Measurements from ENCODE around the gene DNAH6.

Gene DNAH6

GRCh38 chr2:84526562-84526961, 10.3 kb downstream of the DNAH6 start:
- no peaks in the 10 kb centered on the region for H3K9me3 ChIP-seq (ENCODE audit: control insufficient read depth, low read length)
- 71% methylated on average over 1 of the region's 1 CpG for WGBS

GRCh38 chr2:84527137-84528129, 11.1 kb downstream of the DNAH6 start:
- Histone ChIP-seq H3K4me1 (ENCODE audit: control insufficient read depth, insufficient read depth, low read depth, low read length) (no peaks in the 10 kb centered on the region), H3K9ac (ENCODE audit: low read length) (peak overlapping the region; percentile 49), H3K9me3 (ENCODE audit: control insufficient read depth, low read length) (no peaks in the 10 kb centered on the region), H2BK12ac (ENCODE audit: low read length in 2 of 2) (no peak overlapping the region), H3K4ac (ENCODE audit: low read depth in 1 of 2, low read length in 2 of 2) (no peak overlapping the region), H3K79me1 (replicated peaks; ENCODE audit: low read length, poor library complexity, severe bottlenecking) (no peaks in the 10 kb centered on the region), H2BK5ac (ENCODE audit: low read depth, low read length, poor library complexity, severe bottlenecking) (no peak overlapping the region), H2AFZ (ENCODE audit: low read depth, low read length) (no peak overlapping the region), H2BK15ac (ENCODE audit: low read depth, poor library complexity, severe bottlenecking) (no peak overlapping the region), H3K27ac (ENCODE audit: low read length, poor library complexity, severe bottlenecking) (no peak overlapping the region), H3K4me3 (ENCODE audit: insufficient read depth in 1 of 2, low read depth in 1 of 2, low read length in 2 of 2) (no peak overlapping the region), H3K18ac (ENCODE audit: low read depth in 1 of 2, low read length in 2 of 2) (no peak overlapping the region), H3K4me2 (ENCODE audit: low read length, poor library complexity, severe bottlenecking) (no peak overlapping the region), H4K91ac (ENCODE audit: low read length) (no peak overlapping the region), H3K14ac (ENCODE audit: low read length in 2 of 2) (no peak overlapping the region), H2BK120ac (ENCODE audit: low read depth, low read length) (no peak overlapping the region), H2AK5ac (ENCODE audit: low read length, severe bottlenecking) (no peak overlapping the region), H3K27me3 (ENCODE audit: control insufficient read depth in 1 of 2, insufficient read depth in 1 of 2, low read length in 2 of 2) (peaks cover 0 to 3% of the 10 kb centered on the region in 2 experiments), H4K8ac (ENCODE audit: low read length) (no peak overlapping the region), H3K36me3 (ENCODE audit: control insufficient read depth in 1 of 2, insufficient read depth in 2 of 2, low read depth in 1 of 2, low read length in 2 of 2) (no peaks in the 10 kb centered on the region), H3K23ac (ENCODE audit: low read length in 2 of 2) (no peak overlapping the region)
- DNase-seq: no peak
- 80% methylated on average over 3 of the region's 4 CpGs for WGBS

More at GRCh38 chr2:84526562-84526961, 10.3 kb downstream of the DNAH6 start:
- Histone ChIP-seq H2BK15ac (ENCODE audit: low read depth, poor library complexity, severe bottlenecking) (no peak overlapping the region), H3K79me1 (replicated peaks; ENCODE audit: low read length, poor library complexity, severe bottlenecking) (no peaks in the 10 kb centered on the region), H3K4me2 (ENCODE audit: low read length, poor library complexity, severe bottlenecking) (no peak overlapping the region), H3K4me1 (ENCODE audit: control insufficient read depth, insufficient read depth, low read depth, low read length) (no peaks in the 10 kb centered on the region), H3K9ac (ENCODE audit: low read length) (peak overlapping the region; percentile 49), H3K23ac (ENCODE audit: low read length in 2 of 2) (no peak overlapping the region), H3K4ac (ENCODE audit: low read depth in 1 of 2, low read length in 2 of 2) (no peak overlapping the region), H4K91ac (ENCODE audit: low read length) (no peak overlapping the region), H3K27ac (ENCODE audit: low read length, poor library complexity, severe bottlenecking) (no peak overlapping the region), H2BK12ac (ENCODE audit: low read length in 2 of 2) (no peak overlapping the region), H3K4me3 (ENCODE audit: insufficient read depth in 1 of 2, low read depth in 1 of 2, low read length in 2 of 2) (no peak overlapping the region), H2AFZ (ENCODE audit: low read depth, low read length) (no peak overlapping the region), H4K8ac (ENCODE audit: low read length) (no peak overlapping the region), H3K14ac (ENCODE audit: low read length in 2 of 2) (no peak overlapping the region), H3K27me3 (ENCODE audit: control insufficient read depth in 1 of 2, insufficient read depth in 1 of 2, low read length in 2 of 2) (peaks cover 0 to 3% of the 10 kb centered on the region in 2 experiments), H2AK5ac (ENCODE audit: low read length, severe bottlenecking) (no peak overlapping the region), H3K18ac (ENCODE audit: low read depth in 1 of 2, low read length in 2 of 2) (no peak overlapping the region), H3K36me3 (ENCODE audit: control insufficient read depth in 1 of 2, insufficient read depth in 2 of 2, low read depth in 1 of 2, low read length in 2 of 2) (no peaks in the 10 kb centered on the region), H2BK5ac (ENCODE audit: low read depth, low read length, poor library complexity, severe bottlenecking) (no peak overlapping the region), H2BK120ac (ENCODE audit: low read depth, low read length) (no peak overlapping the region)
- no peak for DNase-seq

- Histone ChIP-seq H2AK5ac (ENCODE audit: low read length, severe bottlenecking) (no peak overlapping the region), H2AFZ (ENCODE audit: low read depth, low read length) (no peak overlapping the region), H3K27ac (ENCODE audit: low read length, poor library complexity, severe bottlenecking) (no peak overlapping the region), H3K27me3 (ENCODE audit: control insufficient read depth in 1 of 2, insufficient read depth in 1 of 2, low read length in 2 of 2) (no peaks in the 10 kb centered on the region), H2BK5ac (ENCODE audit: low read depth, low read length, poor library complexity, severe bottlenecking) (no peak overlapping the region), H3K4me3 (ENCODE audit: insufficient read depth in 1 of 2, low read depth in 1 of 2, low read length in 2 of 2) (no peak overlapping the region), H3K9me3 (ENCODE audit: control insufficient read depth, low read length) (no peaks in the 10 kb centered on the region), H2BK12ac (ENCODE audit: low read length in 2 of 2) (no peak overlapping the region), H3K4me1 (ENCODE audit: control insufficient read depth, insufficient read depth, low read depth, low read length) (no peaks in the 10 kb centered on the region), H2BK15ac (ENCODE audit: low read depth, poor library complexity, severe bottlenecking) (no peak overlapping the region), H3K9ac (ENCODE audit: low read length) (no peak overlapping the region), H3K36me3 (ENCODE audit: control insufficient read depth in 1 of 2, insufficient read depth in 2 of 2, low read depth in 1 of 2, low read length in 2 of 2) (no peaks in the 10 kb centered on the region), H3K18ac (ENCODE audit: low read depth in 1 of 2, low read length in 2 of 2) (no peak overlapping the region), H3K4ac (ENCODE audit: low read depth in 1 of 2, low read length in 2 of 2) (no peak overlapping the region), H3K14ac (ENCODE audit: low read length in 2 of 2) (no peak overlapping the region), H4K91ac (ENCODE audit: low read length) (no peak overlapping the region), H3K4me2 (ENCODE audit: low read length, poor library complexity, severe bottlenecking) (no peak overlapping the region), H3K79me1 (replicated peaks; ENCODE audit: low read length, poor library complexity, severe bottlenecking) (no peaks in the 10 kb centered on the region), H2BK120ac (ENCODE audit: low read depth, low read length) (no peak overlapping the region), H3K23ac (ENCODE audit: low read length in 2 of 2) (no peak overlapping the region), H4K8ac (ENCODE audit: low read length) (no peak overlapping the region)
- WGBS: no CpG with 5 or more reads among the region's 1 CpG
- DNase-seq: no peak
Measured at GRCh38 chr2:84532291-84532690, 16.0 kb downstream of the DNAH6 start.

GRCh38 chr2:84534225-84534624, 17.9 kb downstream of the DNAH6 start:
- H3K4me3 ChIP-seq (ENCODE audit: insufficient read depth in 1 of 2, low read depth in 1 of 2, low read length in 2 of 2): no peak overlapping the region
- H2BK5ac ChIP-seq (ENCODE audit: low read depth, low read length, poor library complexity, severe bottlenecking): no peak overlapping the region
- no peak overlapping the region for H4K8ac ChIP-seq (ENCODE audit: low read length)
- 49% methylated on average over 2 of the region's 3 CpGs for WGBS
- no peak overlapping the region for H2AFZ ChIP-seq (ENCODE audit: low read depth, low read length)
- no peak overlapping the region for H2BK120ac ChIP-seq (ENCODE audit: low read depth, low read length)
- no peak overlapping the region for H2BK15ac ChIP-seq (ENCODE audit: low read depth, poor library complexity, severe bottlenecking)
- no peak overlapping the region for H2BK12ac ChIP-seq (ENCODE audit: low read length in 2 of 2)
- H3K9ac ChIP-seq (ENCODE audit: low read length): no peak overlapping the region
- H2AK5ac ChIP-seq (ENCODE audit: low read length, severe bottlenecking): no peak overlapping the region
- no peaks in the 10 kb centered on the region for H3K9me3 ChIP-seq (ENCODE audit: control insufficient read depth, low read length)
- no peak overlapping the region for H3K4me2 ChIP-seq (ENCODE audit: low read length, poor library complexity, severe bottlenecking)
- DNase-seq: no peak
- no peak overlapping the region for H3K18ac ChIP-seq (ENCODE audit: low read depth in 1 of 2, low read length in 2 of 2)
- H3K23ac ChIP-seq (ENCODE audit: low read length in 2 of 2): no peak overlapping the region
- H3K36me3 ChIP-seq (ENCODE audit: control insufficient read depth in 1 of 2, insufficient read depth in 2 of 2, low read depth in 1 of 2, low read length in 2 of 2): no peaks in the 10 kb centered on the region
- H3K27me3 ChIP-seq (ENCODE audit: control insufficient read depth in 1 of 2, insufficient read depth in 1 of 2, low read length in 2 of 2): no peaks in the 10 kb centered on the region
- no peaks in the 10 kb centered on the region for H3K4me1 ChIP-seq (ENCODE audit: control insufficient read depth, insufficient read depth, low read depth, low read length)
- no peaks in the 10 kb centered on the region for H3K79me1 ChIP-seq (replicated peaks; ENCODE audit: low read length, poor library complexity, severe bottlenecking)
- no peak overlapping the region for H3K27ac ChIP-seq (ENCODE audit: low read length, poor library complexity, severe bottlenecking)
- H4K91ac ChIP-seq (ENCODE audit: low read length): no peak overlapping the region
- no peak overlapping the region for H3K4ac ChIP-seq (ENCODE audit: low read depth in 1 of 2, low read length in 2 of 2)
- H3K14ac ChIP-seq (ENCODE audit: low read length in 2 of 2): no peak overlapping the region
